ENCODE measurements around the gene C3orf20. TPM values are rescaled to one million over a fixed set of nuclear protein-coding genes. Genes with fewer than 3 reads are reported as not detected.

Gene C3orf20
- total and polyA plus RNA-seq, 9 of the 15 experiments (the other 6 are each of a cell fraction or from before 2014, with no cell fraction given) = 0.04 TPM; not detected in 8

- no peak for TF ChIP-seq RNF219 (CRISPR knock-in tag; IDR thresholded peaks at IDR 0.05)
- no peak for TF ChIP-seq SRSF9 (IDR thresholded peaks at IDR 0.05; ENCODE audit: borderline replicate concordance, low read depth, low read length)
- TF ChIP-seq ATF3 (IDR thresholded peaks at IDR 0.05) = no peak
- no peak for TF ChIP-seq ATF3 (CRISPR knock-in tag; conservative IDR thresholded peaks at IDR 0.05)
- no peak for TF ChIP-seq CREBBP (IDR thresholded peaks at IDR 0.05; ENCODE audit: low read depth, low read length)
- TF ChIP-seq ETV5 (CRISPR knock-in tag; IDR thresholded peaks at IDR 0.05; ENCODE audit: low read depth) = no peak
- TF ChIP-seq AFF1 (IDR thresholded peaks at IDR 0.05; ENCODE audit: low read depth in 1 of 2, partially characterized antibody in 2 of 2) = no peak
- no peak for TF ChIP-seq RNF2 (IDR thresholded peaks at IDR 0.05)
- no peak for TF ChIP-seq ZNF830 (CRISPR knock-in tag; IDR thresholded peaks at IDR 0.05)
- no peak for TF ChIP-seq CBFB (CRISPR knock-in tag; IDR thresholded peaks at IDR 0.05)
- TF ChIP-seq JUN (IDR thresholded peaks at IDR 0.05; ENCODE audit: borderline replicate concordance, low read depth, low read length) = no peak
- TF ChIP-seq JUN (CRISPR knock-in tag; IDR thresholded peaks at IDR 0.05; ENCODE audit: borderline replicate concordance) = no peak
- no peak for TF ChIP-seq E4F1 (CRISPR knock-in tag; IDR thresholded peaks at IDR 0.05; ENCODE audit: borderline replicate concordance)
- TF ChIP-seq GTF2E2 (tag; IDR thresholded peaks at IDR 0.05) = no peak
Observed at GRCh38 chr3:14761866-14762265, 86.9 kb downstream of the C3orf20 start (continued).
